HG03108 (cell line): ENCODE measurements around the gene RGMA.
"Not testable (repeated sequence)": the region's sequence is repeated elsewhere in the genome, so short reads cannot be mapped to it uniquely, and the experiment has no call there.

ENCODE experiments used
- ATAC-seq: cut with Tn5 transposase; IDR thresholded peaks from one replicate; pipeline ENCODE4 v1.9.1; 2021; ENCODE audit warnings: moderate library complexity; ENCODE audit not compliant: unreplicated experiment

The RGMA gene

GRCh38 chr15:93068581-93069199 lies 20.3 kb downstream of the RGMA start:
- ATAC-seq = no peak

DNA sequence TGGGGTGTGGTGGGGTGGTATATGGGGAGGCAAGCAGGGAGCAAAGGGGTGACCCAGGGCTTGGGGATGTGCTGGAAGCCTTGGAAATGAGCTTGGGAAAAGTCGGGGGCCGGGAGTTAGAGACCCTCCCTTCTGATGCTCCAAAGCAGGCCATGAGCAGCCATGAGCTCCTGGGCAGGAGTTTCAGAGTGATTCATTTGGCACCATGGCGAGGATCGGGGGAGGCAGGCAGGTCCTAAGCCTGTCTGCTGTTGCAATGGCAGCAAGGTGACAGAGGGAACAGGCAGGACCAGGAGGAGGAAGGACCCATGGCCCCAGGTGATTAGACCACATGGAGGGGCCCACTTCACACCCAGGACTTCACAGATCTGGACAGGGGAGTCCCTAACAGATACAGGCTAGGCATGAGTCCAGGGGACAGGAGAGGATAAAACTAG lies 21.3 kb downstream of the RGMA start:
- ATAC-seq = no peak

GRCh38 chr15:93066834-93067648 lies 22.0 kb downstream of the RGMA start:
- no peak for ATAC-seq

GRCh38 chr15:93066224-93066681 lies 22.8 kb downstream of the RGMA start:
- no peak for ATAC-seq

DNA sequence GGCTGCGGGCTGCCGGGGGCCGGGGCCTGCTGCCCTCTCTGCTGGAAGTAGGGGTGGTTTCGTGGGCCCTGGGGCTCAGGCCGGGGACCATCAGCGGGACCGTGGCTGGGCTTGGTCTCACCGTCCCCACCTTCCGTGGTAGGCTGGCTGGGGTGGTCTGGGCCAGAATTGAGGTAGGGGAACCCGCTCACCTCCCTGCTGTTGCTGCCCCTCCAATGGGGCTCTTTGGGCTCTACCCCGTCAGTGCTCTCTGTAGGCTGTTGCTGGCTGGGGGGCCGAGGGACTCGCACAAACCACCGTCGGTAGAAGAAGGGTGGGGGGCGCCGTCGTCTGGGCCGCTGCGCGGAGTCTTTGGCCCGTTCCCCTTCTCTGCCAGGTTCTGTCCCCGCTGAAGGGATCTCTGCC lies 23.4 kb downstream of the RGMA start:
- no peak for ATAC-seq

GRCh38 chr15:93063796-93064690 lies 25.0 kb downstream of the RGMA start:
- no peak for ATAC-seq

DNA sequence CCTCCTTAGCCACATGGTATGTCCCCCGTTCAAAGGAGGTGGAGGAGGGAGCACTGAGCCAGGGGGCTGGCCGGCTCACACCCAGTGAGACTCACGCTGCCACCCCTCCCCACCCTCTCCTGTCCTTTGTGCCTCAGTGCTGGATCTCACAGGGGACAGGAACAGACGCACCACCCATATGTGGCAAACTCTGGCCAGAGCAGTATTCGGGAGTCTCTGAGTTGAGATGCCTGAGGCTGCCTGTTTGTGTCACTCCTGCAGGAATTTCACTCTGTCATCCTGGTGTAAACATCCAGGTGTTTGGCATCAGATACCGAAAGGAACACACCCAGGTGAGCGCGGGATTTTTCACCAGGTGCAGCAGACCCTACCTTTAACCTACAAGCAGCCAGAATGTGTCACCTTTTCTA lies 25.7 kb downstream of the RGMA start:
- ATAC-seq = no peak

DNA sequence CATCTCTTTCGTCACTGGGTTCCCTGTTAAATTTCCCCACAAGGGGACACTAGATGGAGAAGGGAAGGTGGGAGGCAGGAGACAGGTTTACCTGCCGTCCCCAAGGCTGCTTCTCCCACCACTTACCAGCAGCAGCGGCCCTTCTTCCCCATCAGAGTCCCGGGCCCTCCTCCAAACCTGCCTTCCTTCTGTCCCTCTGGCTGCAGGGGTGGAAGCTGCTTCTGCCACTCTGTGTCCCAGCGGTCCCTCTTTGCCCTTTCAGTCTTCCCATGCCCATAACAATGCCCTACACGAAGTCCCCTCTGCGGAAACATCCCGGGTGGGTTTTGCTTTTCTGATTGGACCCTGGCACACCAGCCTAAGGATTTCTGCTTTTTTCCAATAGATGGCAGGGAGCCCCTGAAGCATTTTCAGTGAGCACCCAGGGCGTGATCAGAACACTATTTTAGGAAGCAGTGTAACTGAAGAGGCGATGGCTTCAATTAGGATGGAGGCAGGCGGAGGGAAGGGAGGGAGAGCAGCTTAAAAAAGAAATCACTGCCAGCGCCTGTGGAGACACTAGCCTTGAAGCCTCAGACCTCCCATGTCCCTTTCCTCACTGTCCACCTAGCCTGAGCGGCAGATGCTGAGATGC lies 26.3 kb downstream of the RGMA start:
- ATAC-seq = not testable (repeated sequence)

- ATAC-seq = no peak
These were observed 28.4 kb downstream of the RGMA start for GRCh38 chr15:93060336-93061248.

DNA sequence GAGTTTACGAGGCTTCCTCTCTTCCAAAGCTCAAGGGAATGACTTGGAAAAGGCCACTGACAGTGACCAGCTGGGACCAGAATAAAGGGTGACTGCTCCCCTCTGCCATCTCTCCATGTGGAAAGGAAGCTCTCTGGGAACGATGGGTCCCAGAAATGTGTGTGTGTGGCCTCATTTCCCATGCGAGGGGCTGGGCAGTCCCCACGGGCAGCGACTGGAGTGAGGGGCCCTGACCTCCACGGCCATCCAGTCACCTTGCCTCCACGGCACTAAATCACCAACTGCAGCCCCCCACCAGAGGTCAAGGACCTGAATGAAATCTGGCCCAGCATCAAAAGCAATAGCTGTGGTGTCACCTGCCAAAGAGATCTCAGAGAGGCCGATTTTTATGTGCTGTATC lies 29.6 kb downstream of the RGMA start:
- no peak for ATAC-seq

- ATAC-seq = no peak
These were observed 30.0 kb downstream of the RGMA start for GRCh38 chr15:93058904-93059427.

DNA sequence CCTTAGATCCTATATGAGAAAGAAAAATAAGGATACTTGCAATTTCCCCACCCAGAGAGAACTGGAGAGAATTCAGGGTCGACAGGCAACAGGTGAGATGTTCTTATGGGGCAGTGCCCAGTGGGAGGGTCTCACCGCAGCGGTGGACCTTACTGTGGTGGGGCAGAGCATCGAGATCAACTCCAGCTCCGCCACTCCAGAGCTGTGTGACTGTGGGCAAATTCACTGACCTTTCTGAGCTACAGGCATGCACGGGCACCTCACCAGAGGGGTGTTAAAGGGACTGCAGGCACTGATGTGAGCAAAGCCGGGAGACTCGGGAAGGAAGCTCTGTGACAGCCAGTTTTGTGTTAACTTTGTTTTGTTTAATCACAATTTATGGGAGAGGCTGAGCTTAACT lies 30.9 kb downstream of the RGMA start:
- no peak for ATAC-seq

DNA sequence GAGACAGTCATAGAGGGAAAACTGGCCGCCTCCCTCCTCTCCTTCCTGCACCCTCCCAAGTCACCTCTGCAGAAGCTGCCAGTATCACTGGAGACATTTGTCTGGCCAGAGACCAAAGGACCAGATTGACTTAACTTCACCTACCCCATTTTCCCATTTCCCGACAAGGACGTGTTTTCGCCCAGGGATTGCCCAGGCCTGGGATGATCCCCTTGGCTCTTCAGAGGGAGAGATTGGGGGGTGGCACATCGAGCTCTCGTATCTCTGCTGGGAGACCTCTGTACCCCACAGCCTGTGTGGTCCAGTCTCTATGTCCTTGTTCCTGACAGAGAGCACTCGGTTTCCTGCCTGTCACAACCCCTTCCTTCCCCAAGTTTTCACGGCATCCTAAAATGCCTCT lies 31.4 kb downstream of the RGMA start:
- no peak for ATAC-seq

DNA sequence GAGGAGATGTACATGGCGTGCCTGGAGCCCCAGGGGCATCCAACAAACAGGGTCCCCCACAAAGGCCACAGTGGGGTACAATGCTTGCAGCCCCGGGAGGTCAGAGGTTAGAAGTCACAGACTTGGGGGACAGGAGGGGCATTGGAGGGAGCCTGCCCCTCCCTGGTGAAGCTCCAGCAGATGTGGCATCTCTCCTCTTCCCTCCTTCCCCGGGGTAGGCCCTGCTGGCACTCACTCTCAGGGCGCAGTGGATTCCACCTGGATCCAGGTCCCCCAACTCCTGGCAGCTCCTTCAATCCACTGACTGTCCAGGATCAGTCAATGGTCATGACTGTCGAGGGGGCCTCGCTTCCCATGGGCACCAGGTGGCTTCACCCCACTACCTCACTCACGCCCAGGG lies 32.2 kb downstream of the RGMA start:
- ATAC-seq = no peak

DNA sequence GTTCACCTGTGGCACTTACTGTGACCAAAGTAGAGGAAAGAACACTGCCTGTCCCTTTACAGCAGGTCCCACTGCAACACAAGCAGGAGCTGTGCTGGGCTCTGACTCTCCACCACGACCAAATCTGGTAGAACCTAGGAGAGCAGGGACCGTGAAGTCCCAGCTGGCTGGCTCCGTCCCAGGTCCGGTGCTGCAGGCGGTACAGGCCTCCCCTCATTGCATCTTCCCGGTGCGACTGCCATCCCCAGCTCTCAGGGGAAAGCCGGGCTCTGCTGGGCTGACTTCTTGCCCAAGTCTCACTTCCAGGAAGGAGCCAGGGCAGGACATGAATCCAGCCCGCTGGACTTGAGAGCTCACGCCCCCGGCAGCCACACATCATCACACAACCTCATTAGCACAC lies 33.8 kb downstream of the RGMA start:
- ATAC-seq = no peak

DNA sequence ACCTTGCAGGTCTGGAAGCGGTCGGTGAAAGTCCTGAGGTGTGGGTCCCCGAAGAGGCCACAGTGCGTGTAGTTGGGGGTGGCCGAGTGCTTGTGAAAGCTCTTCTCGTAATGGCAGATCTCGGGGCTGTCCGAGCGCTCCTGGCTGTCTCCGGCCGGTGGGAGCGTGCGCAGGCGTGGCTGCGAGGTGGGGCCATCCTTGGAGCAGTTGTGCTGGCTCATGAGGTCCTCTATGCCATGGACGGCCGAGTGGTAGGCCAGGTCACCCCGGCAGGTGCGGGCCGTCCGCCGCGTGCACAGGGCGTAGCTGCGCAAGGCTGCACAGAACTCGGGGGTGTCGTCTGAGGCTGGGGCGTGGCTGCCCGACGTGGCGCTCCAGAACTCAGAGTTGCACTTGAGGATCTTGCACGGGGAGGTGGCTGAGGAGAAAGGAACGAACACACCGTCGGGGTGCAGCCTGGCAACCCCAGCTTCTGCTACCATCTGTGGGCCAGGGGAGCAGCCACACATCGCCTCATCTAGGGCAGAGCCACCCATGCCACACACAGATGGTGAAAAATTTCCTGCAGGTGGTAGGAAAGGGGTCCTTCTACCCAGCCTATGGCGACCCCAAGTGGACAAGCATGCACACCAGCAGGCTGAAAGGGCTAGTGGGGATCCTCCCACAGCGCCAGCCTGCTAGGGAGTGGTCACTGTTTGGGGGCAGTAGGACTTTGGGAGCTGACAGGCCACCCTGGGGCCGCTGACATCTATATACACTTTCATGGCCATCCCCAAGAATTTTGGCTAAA lies 36.7 kb downstream of the RGMA start:
- no peak for ATAC-seq

DNA sequence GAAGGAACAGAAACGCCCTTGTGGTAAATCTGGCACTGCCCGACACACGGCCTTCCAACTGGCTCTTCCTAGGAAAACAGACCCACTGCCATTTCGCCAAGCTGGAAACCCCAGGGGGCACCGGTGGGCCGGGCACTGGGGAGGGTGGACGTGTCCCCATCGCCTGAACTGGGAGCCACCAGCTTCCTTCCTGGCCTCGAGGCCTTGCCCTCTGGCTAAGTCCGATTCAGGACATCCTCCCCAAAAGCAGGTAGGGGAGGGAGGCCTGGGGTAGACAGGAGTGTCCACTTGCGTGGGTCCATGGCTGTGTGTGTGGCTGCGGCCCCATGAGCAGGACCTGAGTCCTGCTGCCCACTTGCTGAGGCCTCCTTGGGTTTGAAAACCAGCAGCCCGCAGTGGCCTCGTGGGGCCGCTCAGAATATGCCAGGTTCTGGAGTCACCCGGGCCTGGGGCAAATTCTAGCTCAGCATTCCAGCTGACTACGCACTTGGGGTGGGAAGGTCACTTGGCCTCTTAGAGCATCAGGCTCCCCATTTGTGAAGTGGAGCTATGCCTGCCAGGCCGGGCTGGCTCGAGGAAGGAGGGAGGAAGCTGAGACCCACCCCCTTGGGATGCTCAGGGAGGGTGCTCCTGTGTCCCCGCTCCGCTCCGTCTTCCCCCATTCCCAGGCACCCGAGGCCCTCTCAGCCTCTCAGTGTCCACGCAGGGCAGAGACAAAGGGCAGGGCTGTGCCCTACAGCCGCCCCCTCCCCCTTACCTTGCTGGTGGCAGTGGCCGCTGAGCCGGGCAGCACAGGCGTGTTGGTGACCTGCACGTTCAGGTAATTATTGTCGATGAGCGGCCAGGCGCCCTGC lies 37.5 kb downstream of the RGMA start:
- no peak for ATAC-seq

GRCh38 chr15:93050648-93051047 lies 38.4 kb downstream of the RGMA start:
- no peak for ATAC-seq
